GM12878 (cell line): ENCODE data around the gene SLC25A39. TPM values are rescaled to one million over a fixed set of nuclear protein-coding genes. Genes with fewer than 3 reads are reported as not detected.
A peak's percentile ranks its signal among the peaks of the same experiment; 100 is the strongest.
"Not testable (repeated sequence)": the region's sequence is repeated elsewhere in the genome, so short reads cannot be mapped to it uniquely, and the experiment has no call there.

Source experiments
- ATAC-seq: fragments of 200-7000 bp; cut with Tn5 transposase; 3 replicates; pipeline ENCODE4 v1.9.1; 2020; ENCODE audit warnings: mild to moderate bottlenecking, moderate library complexity
- BruUV-seq: library from RNA; stranded (reverse); fragments of 400-500 nt; replicated peaks from 2 replicates; lab custom pipeline; 2021; lab: Mats Ljungman, UMichigan
- CTCF ChIA-PET: fragments of 300-600 bp; sonication (Branson Sonifier 250); formaldehyde crosslinking; extraction: SDS; loops from one replicate; lab custom pipeline; 2021; ENCODE audit warnings: inconsistent platforms; lab: Yijun Ruan, JAX
- POLR2A ChIA-PET: fragments of 350-600 bp; formaldehyde crosslinking; extraction: SDS; loops from one replicate; lab custom pipeline; 2021; ENCODE audit warnings: inconsistent platforms; lab: Charles Lee
- RAD21 ChIA-PET: fragments of 300-600 bp; sonication (Branson Sonifier 250); formaldehyde crosslinking; loops from one replicate; lab custom pipeline; 2023; ENCODE audit warnings: antibody characterized with exemption; ENCODE audit not compliant: unreplicated experiment; lab: Charles Lee
- SMC1A ChIA-PET: fragments of 300-600 bp; sonication (Branson Sonifier 250); formaldehyde crosslinking; loops from one replicate; lab custom pipeline; 2023; ENCODE audit not compliant: unreplicated experiment, uncharacterized antibody; lab: Charles Lee
- DNase-seq: peaks from one replicate; pipeline ENCODE4 v3.0.0-alpha.2; 2011; ENCODE audit warnings: low read depth, low spot score
- FAIRE-seq: peaks from 3 replicates; lab custom pipeline; 2011; peaks lifted over from hg19 to GRCh38; lab: Jason Lieb, UNC
- H2AFZ ChIP-seq: 2 replicates; pipeline ENCODE4 v1.6.0; 2011; ENCODE audit warnings: low read depth, low read length, control low read depth; ENCODE audit not compliant: control insufficient read depth
- H3K27ac ChIP-seq: 2 replicates; pipeline ENCODE4 v1.5.1; 2011; ENCODE audit warnings: control low read depth; ENCODE audit not compliant: control insufficient read depth, insufficient read depth
- H3K27me3 ChIP-seq, 2 experiments: replicated peaks in 1 of 2; 2 replicates each; pipeline versions ENCODE4 v1.6.0 to v1.6.1; 2011; ENCODE audit warnings: low read length in 1 of 2; ENCODE audit not compliant: control insufficient read depth in 2 of 2, insufficient read depth in 2 of 2
- H3K36me3 ChIP-seq, 2 experiments: 2 replicates each; pipeline ENCODE4 v1.5.1; 2011; ENCODE audit warnings: low read length in 1 of 2; ENCODE audit not compliant: control insufficient read depth in 2 of 2, insufficient read depth in 2 of 2
- H3K4me1 ChIP-seq: 2 replicates; pipeline ENCODE4 v1.6.1; 2011; ENCODE audit warnings: mild to moderate bottlenecking, low read length, moderate library complexity, mixed read lengths; ENCODE audit not compliant: control insufficient read depth, insufficient read depth
- H3K4me2 ChIP-seq: 2 replicates; pipeline ENCODE4 v1.6.0; 2011; ENCODE audit warnings: control low read depth; ENCODE audit not compliant: control insufficient read depth, insufficient read depth
- H3K4me3 ChIP-seq: fragments of 200-600 bp; sonication (generic); 2 replicates; pipeline ENCODE4 v1.5.1; 2016
- H3K79me2 ChIP-seq: 2 replicates; pipeline ENCODE4 v1.6.0; 2011; ENCODE audit warnings: low read length; ENCODE audit not compliant: control insufficient read depth, insufficient read depth
- H3K9ac ChIP-seq: 2 replicates; pipeline ENCODE4 v1.8.0; 2011; ENCODE audit warnings: low read length, control low read depth, mixed read lengths; ENCODE audit not compliant: control insufficient read depth, insufficient read depth
- H3K9me3 ChIP-seq: replicated peaks from 3 replicates; pipeline ENCODE4 v1.5.1; 2011; ENCODE audit warnings: mild to moderate bottlenecking, low read length; ENCODE audit not compliant: control insufficient read depth, insufficient read depth
- H4K20me1 ChIP-seq: 2 replicates; pipeline ENCODE4 v1.6.0; 2011; ENCODE audit not compliant: control insufficient read depth, insufficient read depth
- NFYB ChIP-seq: IDR thresholded peaks from 2 replicates; pipeline ENCODE4 v1.6.1; 2011; ENCODE audit warnings: low read depth, mild to moderate bottlenecking, low read length, improper control_type of control experiment, moderate library complexity; ENCODE audit not compliant: insufficient read depth
- WGBS: methylation state at CpG from one replicate; pipeline ENCODE4 v1.1.6; 2016; ENCODE audit warnings: low lambda C conversion rate; ENCODE audit not compliant: insufficient replicate concordance, insufficient coverage; ENCODE audit errors: missing lambda C conversion rate; 5-methylcytosine and 5-hydroxymethylcytosine counted together
- in situ Hi-C: fragments of 300-500 bp; cut with MboI; formaldehyde crosslinking; loops from 9 replicates; pipeline ENCODE4 v1.14.3; 2018; ENCODE audit warnings: mixed read lengths
- intact Hi-C: fragments of 100-400 bp; cut with micrococcal nuclease; formaldehyde crosslinking; loops from one replicate; pipeline ENCODE4 v1.14.2; 2022; ENCODE audit not compliant: unreplicated experiment
- polyA plus RNA-seq, 11 experiments: library from polyadenylated mRNA; depleted of rRNA in 4 of 11; unstranded in 6 of 11; stranded (reverse) in 5 of 11; fragments of >200 nt; fragmentation: Nextera tagmentation in 4 of 11; fragmentation: Illumina TruSeq in 1 of 11; extraction: Ambion mirVana in 4 of 11; extraction: Trizol in 1 of 11; gene quantifications; 1 replicate in 1 of 11; 2 replicates in 10 of 11; pipeline versions ENCODE4 v1.2.1 to v1.2.3, GENCODE V29; 2011 to 2016; ENCODE audit warnings: inconsistent platforms in 2 of 11, missing spikeins in 2 of 11, low read depth in 1 of 11
- total RNA-seq, 4 experiments: library from RNA; depleted of rRNA in 3 of 4; stranded (reverse); fragments of >200 nt in 3 of 4; fragmentation: Illumina TruSeq in 1 of 4; extraction: Trizol in 1 of 4; gene quantifications; 2 replicates each; pipeline versions ENCODE4 v1.2.1 to v1.2.3, GENCODE V29; 2013 to 2021

The SLC25A39 gene
- total and polyA plus RNA-seq, 10 of the 15 experiments (the other 5 are each of a cell fraction or from before 2014, with no cell fraction given) = 3.5 to 270 (median 150) TPM

- H3K36me3 ChIP-seq, H3K4me2 ChIP-seq, POLR2A ChIA-PET, BruUV-seq, H3K79me2 ChIP-seq, H3K27ac ChIP-seq, H2AFZ ChIP-seq, RAD21 ChIA-PET, intact Hi-C loops, H3K4me3 ChIP-seq, H3K27me3 ChIP-seq, DNase-seq, FAIRE-seq, H3K9ac ChIP-seq, H3K9me3 ChIP-seq, H4K20me1 ChIP-seq, H3K4me1 ChIP-seq, ATAC-seq, in situ Hi-C loops: not testable (repeated sequence)
- ChIA-PET SMC1A (interaction anchor here (1.3 kb wide), 1 partner anchor 154 kb away, joined by 3 read pairs; no protein-coding TSS in a partner anchor), CTCF (interaction anchor here (1.0 kb wide), 1 partner anchor 491 kb away, joined by 3 read pairs; no protein-coding TSS in a partner anchor)
- peak; percentile 41; the same call in 1 of the 2 replicates for TF ChIP-seq NFYB
- 12% methylated on average over 17 of the region's 17 CpGs for WGBS
Observed at GRCh38 chr17:44369414-44370023, 44.9 kb upstream of the SLC25A39 start.

DNA sequence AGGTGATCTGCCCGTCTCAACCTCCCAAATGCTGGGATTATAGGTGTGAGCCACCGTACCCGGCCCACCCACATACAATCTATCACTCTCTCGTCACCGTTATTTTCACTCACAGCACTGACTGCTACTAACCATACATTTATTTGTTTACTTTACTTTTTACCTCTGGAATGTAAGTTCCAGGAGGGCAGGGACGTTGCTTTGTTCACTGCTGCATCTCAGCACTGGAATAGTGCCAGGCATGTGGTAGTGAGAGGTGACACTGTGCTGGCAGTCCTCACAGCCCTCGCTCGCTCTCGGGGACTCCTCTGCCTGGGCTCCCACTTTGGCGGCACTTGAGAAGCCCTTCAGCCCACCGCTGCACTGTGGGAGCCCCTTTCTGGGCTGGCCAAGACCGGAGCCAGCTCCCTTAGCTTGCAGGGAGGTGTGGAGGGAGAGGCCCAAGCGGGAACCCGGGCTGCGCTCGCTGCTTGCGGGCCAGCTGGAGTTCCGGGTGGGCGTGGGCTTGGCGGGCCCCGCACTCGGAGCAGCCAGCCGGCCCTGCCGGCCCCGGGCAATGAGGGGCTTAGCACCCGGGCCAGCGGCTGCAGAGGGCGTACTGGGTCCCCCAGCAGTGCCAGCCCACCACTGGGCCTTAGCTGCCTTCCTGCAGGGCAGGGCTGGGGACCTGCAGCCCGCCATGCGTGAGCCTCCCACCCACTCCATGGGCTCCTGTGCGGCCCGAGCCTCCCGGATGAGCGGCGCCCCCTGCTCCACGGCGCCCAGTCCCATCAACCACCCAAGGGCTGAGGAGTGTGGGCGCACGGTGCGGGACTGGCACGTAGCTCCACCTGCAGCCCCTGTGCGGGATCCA is 44.0 kb upstream of the SLC25A39 start:
- H3K27ac ChIP-seq, H3K27me3 ChIP-seq, SMC1A ChIA-PET, ATAC-seq, in situ Hi-C loops, H3K36me3 ChIP-seq, H3K4me3 ChIP-seq, H3K79me2 ChIP-seq, H3K4me1 ChIP-seq, FAIRE-seq, H3K9me3 ChIP-seq, RAD21 ChIA-PET, BruUV-seq, H3K9ac ChIP-seq, DNase-seq, H4K20me1 ChIP-seq, intact Hi-C loops, H3K4me2 ChIP-seq, H2AFZ ChIP-seq: not testable (repeated sequence)
- ChIA-PET CTCF (interaction anchor here (1.0 kb wide), 1 partner anchor 491 kb away, joined by 3 read pairs; no protein-coding TSS in a partner anchor), POLR2A (interaction anchor here (0.7 kb wide), 1 partner anchor 494 kb away, joined by 4 read pairs; no protein-coding TSS in a partner anchor)
- 83% methylated on average over 39 of the region's 42 CpGs for WGBS
